Activated CD4-positive, alpha-beta T cell treated with anti-CD3 and anti-CD28 coated beads, Interleukin-2, amount 50 U/mL, for 1 hour (primary cell): ENCODE measurements around the gene BSG.
"Not testable (repeated sequence)": the region's sequence is repeated elsewhere in the genome, so short reads cannot be mapped to it uniquely, and the experiment has no call there.

Source experiments
- DNase-seq: peaks from one replicate; pipeline ENCODE4 v3.0.0-alpha.2; 2020

The BSG gene

GRCh38 chr19:605061-605971 lies 32.9 kb downstream of the BSG start:
- DNase-seq = not testable (repeated sequence)

- no peak for DNase-seq
Measured at GRCh38 chr19:607301-608154, 35.1 kb downstream of the BSG start.

- DNase-seq = no peak
Measured at GRCh38 chr19:608155-609003, 36.0 kb downstream of the BSG start.

GRCh38 chr19:609004-609346 lies 36.6 kb downstream of the BSG start:
- DNase-seq = no peak

GRCh38 chr19:610071-610800 lies 37.8 kb downstream of the BSG start:
- DNase-seq = peak; percentile 30

- peak; percentile 55 for DNase-seq
Measured at GRCh38 chr19:610801-611480, 38.5 kb downstream of the BSG start.

GRCh38 chr19:611481-611868 lies 39.1 kb downstream of the BSG start:
- peak; percentile 36 for DNase-seq

GRCh38 chr19:612941-613340 lies 40.5 kb downstream of the BSG start:
- DNase-seq = no peak

- DNase-seq = no peak
Measured at GRCh38 chr19:613732-614567, 41.6 kb downstream of the BSG start.

GRCh38 chr19:615619-616018 lies 43.2 kb downstream of the BSG start:
- DNase-seq = no peak

GRCh38 chr19:616062-616700 lies 43.8 kb downstream of the BSG start:
- DNase-seq = no peak

GRCh38 chr19:616747-617526 lies 44.5 kb downstream of the BSG start:
- DNase-seq = no peak

GRCh38 chr19:617551-618246 lies 45.3 kb downstream of the BSG start:
- DNase-seq = no peak

- no peak for DNase-seq
Measured at GRCh38 chr19:618247-618619, 45.8 kb downstream of the BSG start.

GRCh38 chr19:618674-619285 lies 46.4 kb downstream of the BSG start:
- no peak for DNase-seq

- no peak for DNase-seq
Measured at GRCh38 chr19:619286-620002, 47.0 kb downstream of the BSG start.

- DNase-seq = no peak
Measured at GRCh38 chr19:620166-620862, 47.9 kb downstream of the BSG start.
